DMS153 treated with DMSO at 0.1 percent for 48 hours (cell line): ENCODE data around the gene RGS7.
"Not testable (repeated sequence)": the region's sequence is repeated elsewhere in the genome, so short reads cannot be mapped to it uniquely, and the experiment has no call there.

Experiments
- DNase-seq: peaks from one replicate; lab custom pipeline; 2025; ENCODE audit not compliant: unreplicated experiment; lab: John Stamatoyannopoulos, UW

Gene RGS7

GRCh38 chr1:240743705-240744104, 613.3 kb downstream of the RGS7 start:
- no peak for DNase-seq

DNA sequence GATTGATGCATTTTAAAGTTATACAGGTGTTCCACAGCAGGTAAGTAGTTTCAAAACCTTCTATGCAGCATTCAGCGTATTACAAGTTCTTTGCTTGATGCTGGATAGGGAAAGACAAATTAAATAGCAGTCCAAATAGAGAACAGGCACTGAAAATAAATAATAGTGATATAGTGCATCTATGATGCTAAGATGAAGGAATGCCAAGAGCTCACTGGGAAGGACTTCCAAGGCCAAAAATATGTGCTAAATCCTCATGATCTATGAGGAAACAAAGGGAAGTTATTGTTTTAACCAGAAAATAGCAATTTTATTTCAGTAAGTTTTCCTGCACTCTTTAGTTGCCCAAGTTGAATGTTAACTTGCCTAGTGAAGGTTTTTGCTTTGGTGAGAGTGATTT, 617.3 kb downstream of the RGS7 start:
- DNase-seq = no peak

DNA sequence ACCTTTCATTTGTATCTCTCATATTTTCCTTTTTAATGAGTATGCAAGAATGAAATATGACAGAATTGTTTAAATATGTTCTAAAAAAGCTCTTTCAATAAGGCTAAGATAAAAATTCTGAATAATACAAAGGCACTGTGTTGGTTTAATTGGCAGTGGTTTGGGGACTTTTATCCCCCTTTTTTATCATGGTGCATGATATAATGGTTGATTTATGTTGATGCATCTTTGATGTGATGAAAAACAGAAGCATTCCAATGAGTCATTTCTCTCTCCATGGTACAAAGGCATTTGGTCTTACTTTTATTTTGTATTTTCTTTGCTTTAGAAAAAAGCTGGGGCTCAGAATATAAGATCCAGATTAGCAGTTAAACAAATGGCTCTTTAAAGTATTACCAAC, 617.9 kb downstream of the RGS7 start:
- DNase-seq = no peak

DNA sequence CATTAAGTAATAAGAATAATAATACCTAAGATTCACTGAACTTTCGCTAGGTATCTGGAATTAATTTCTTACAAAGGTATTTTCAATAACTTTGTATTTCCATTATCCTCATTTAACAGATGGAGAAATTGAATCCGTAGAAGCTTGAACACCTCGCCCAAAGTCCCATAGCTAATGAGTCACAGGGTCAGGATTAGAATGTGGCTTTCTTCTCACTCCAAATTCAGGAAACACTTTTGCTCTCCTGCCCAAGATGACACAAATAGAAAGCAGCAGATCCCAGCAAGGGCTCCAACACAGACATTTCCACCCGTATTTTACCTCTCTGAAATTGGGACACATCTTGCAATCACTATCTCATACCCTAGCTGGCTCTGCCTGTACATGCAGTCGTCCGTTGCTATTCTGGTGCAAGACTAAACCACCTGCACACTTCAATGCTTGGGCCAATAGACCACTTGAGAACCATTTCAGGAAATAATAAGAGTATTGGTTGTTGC, 619.2 kb downstream of the RGS7 start:
- no peak for DNase-seq

GRCh38 chr1:240737298-240737697, 619.7 kb downstream of the RGS7 start:
- DNase-seq = no peak

- not testable (repeated sequence) for DNase-seq
Observed at GRCh38 chr1:240734705-240735104, 622.3 kb downstream of the RGS7 start.

- DNase-seq = no peak
Observed at GRCh38 chr1:240734001-240734400, 623.0 kb downstream of the RGS7 start.

- DNase-seq = peak; percentile 74
Observed at GRCh38 chr1:240732390-240732789, 624.6 kb downstream of the RGS7 start.
